B cell (primary cell): ENCODE results near the gene PDE4B. TPM values are rescaled to one million over a fixed set of nuclear protein-coding genes. Genes with fewer than 3 reads are reported as not detected.

Source experiments
- ATAC-seq: fragments of 200-7000 bp; cut with Tn5 transposase; one replicate; pipeline ENCODE4 v1.10.0; 2021; ENCODE audit warnings: low read depth, mild to moderate bottlenecking, moderate number of reproducible peaks, moderate library complexity
- CTCF ChIA-PET: fragments of 350-600 bp; sonication (Branson Sonifier 250); formaldehyde crosslinking; loops from one replicate; lab custom pipeline; 2021; ENCODE audit warnings: antibody characterized with exemption, inconsistent platforms; lab: Charles Lee
- POLR2A ChIA-PET: fragments of 350-600 bp; sonication (Branson Sonifier 250); formaldehyde crosslinking; loops from one replicate; lab custom pipeline; 2021; ENCODE audit warnings: antibody characterized with exemption; lab: Charles Lee
- DNase-seq: peaks from one replicate; pipeline ENCODE4 v3.0.0; 2013
- H2AFZ ChIP-seq: 2 replicates; pipeline ENCODE4 v1.6.1; 2012; ENCODE audit warnings: mild to moderate bottlenecking, low read depth, low read length; ENCODE audit not compliant: insufficient read depth, poor library complexity, severe bottlenecking
- H3K27ac ChIP-seq, 2 donors: 1 replicate in 1 of 2; 2 replicates in 1 of 2; pipeline ENCODE4 v1.5.1; 2012 to 2013; ENCODE audit warnings: low read length in 2 of 2, mild to moderate bottlenecking in 2 of 2, moderate library complexity in 1 of 2
- H3K27me3 ChIP-seq, 4 experiments: fragments of 200-600 bp in 1 of 4; sonication (generic) in 1 of 4; replicated peaks in 1 of 4; 1 replicate in 2 of 4; 2 replicates in 2 of 4; pipeline versions ENCODE4 v1.6.1 to v1.7.0; 2013 to 2016; ENCODE audit warnings: low read length in 3 of 4, mild to moderate bottlenecking in 2 of 4, mixed read lengths in 1 of 4, moderate library complexity in 1 of 4; ENCODE audit not compliant: insufficient read depth in 4 of 4, control insufficient read depth in 3 of 4; ENCODE audit errors: control extremely low read depth in 1 of 4
- H3K36me3 ChIP-seq, 2 experiments: replicated peaks in 1 of 2; 1 replicate in 1 of 2; 2 replicates in 1 of 2; pipeline versions ENCODE4 v1.6.1 to v1.7.1; 2013; ENCODE audit warnings: low read length in 1 of 2; ENCODE audit not compliant: insufficient read depth in 2 of 2, control insufficient read depth in 1 of 2; ENCODE audit errors: control extremely low read depth in 1 of 2, extremely low read depth in 1 of 2
- H3K4me1 ChIP-seq, 2 donors: fragments of 200-600 bp in 1 of 2; sonication (generic) in 1 of 2; 1 replicate in 1 of 2; 2 replicates in 1 of 2; pipeline versions ENCODE4 v1.5.1 to v1.6.1; 2013 to 2017; ENCODE audit warnings: low read length in 2 of 2; ENCODE audit not compliant: control insufficient read depth in 2 of 2, insufficient read depth in 2 of 2
- H3K4me2 ChIP-seq: replicated peaks from 2 replicates; pipeline ENCODE3; 2012; ENCODE audit warnings: mild to moderate bottlenecking, low read depth, low read length; ENCODE audit not compliant: poor library complexity, severe bottlenecking
- H3K4me3 ChIP-seq, 5 experiments: fragments of 200-600 bp in 1 of 5; sonication (generic) in 1 of 5; 1 replicate in 3 of 5; 2 replicates in 2 of 5; pipeline versions ENCODE4 v1.5.1 to v1.7.0; 2011 to 2016; ENCODE audit warnings: low read length in 4 of 5, mild to moderate bottlenecking in 4 of 5, low read depth in 2 of 5, control low read depth in 1 of 5, moderate library complexity in 1 of 5; ENCODE audit not compliant: insufficient read depth in 1 of 5; ENCODE audit errors: control extremely low read depth in 1 of 5, extremely low read depth in 1 of 5
- H3K79me2 ChIP-seq: fragments of 200-600 bp; sonication (generic); one replicate; pipeline ENCODE4 v1.6.0; 2016; ENCODE audit warnings: low read length; ENCODE audit not compliant: control insufficient read depth, insufficient read depth
- H3K9ac ChIP-seq: fragments of 200-600 bp; sonication (generic); 2 replicates; pipeline ENCODE4 v1.6.1; 2017; ENCODE audit warnings: mild to moderate bottlenecking, low read length, moderate library complexity
- H3K9me3 ChIP-seq, 3 donors: one replicate each; pipeline versions ENCODE4 v1.6.1 to v1.7.1; 2013; ENCODE audit warnings: low read length in 2 of 3; ENCODE audit not compliant: control insufficient read depth in 2 of 3, insufficient read depth in 1 of 3; ENCODE audit errors: control extremely low read depth in 1 of 3
- H4K20me1 ChIP-seq: 2 replicates; pipeline ENCODE4 v1.6.0; 2012; ENCODE audit warnings: mild to moderate bottlenecking, low read length; ENCODE audit not compliant: insufficient read depth, control insufficient read depth, poor library complexity, severe bottlenecking
- H3K27ac Mint-ChIP-seq: one replicate; pipeline ENCODE4 v1.8.0; 2021; ENCODE audit warnings: mixed read lengths
- H3K27me3 Mint-ChIP-seq: one replicate; pipeline ENCODE4 v1.8.0; 2021; ENCODE audit warnings: mixed read lengths
- H3K4me1 Mint-ChIP-seq: one replicate; pipeline ENCODE4 v1.8.0; 2021; ENCODE audit warnings: mixed read lengths
- H3K4me3 Mint-ChIP-seq: one replicate; pipeline ENCODE4 v1.8.0; 2021; ENCODE audit warnings: mixed read lengths
- H3K9me3 Mint-ChIP-seq: one replicate; pipeline ENCODE4 v1.8.0; 2022; ENCODE audit warnings: mixed read lengths; ENCODE audit not compliant: insufficient read depth
- CTCF ChIP-seq: fragments of 200-600 bp; IDR thresholded peaks from one replicate; pipeline ENCODE4 v1.8.0; 2022; ENCODE audit warnings: antibody characterized with exemption, mild to moderate bottlenecking
- EZH2 ChIP-seq: IDR thresholded peaks from 2 replicates; pipeline ENCODE4 v1.6.1; 2012; ENCODE audit warnings: borderline replicate concordance, low read depth, mild to moderate bottlenecking, moderate library complexity, low read length; ENCODE audit not compliant: insufficient read depth, poor library complexity, severe bottlenecking
- WGBS: methylation state at CpG from one replicate; pipeline ENCODE4 v1.1.5; 2013; ENCODE audit warnings: missing lambda C conversion rate; ENCODE audit not compliant: insufficient coverage; 5-methylcytosine and 5-hydroxymethylcytosine counted together
- intact Hi-C: fragments of 100-400 bp; cut with micrococcal nuclease; formaldehyde crosslinking; loops from one replicate; pipeline ENCODE4 v1.10.0; 2022
- polyA plus RNA-seq: library from polyadenylated mRNA; depleted of rRNA; stranded (reverse); fragments of >200 nt; gene quantifications from 2 replicates; pipeline ENCODE4 v1.2.3, GENCODE V29; 2012
- total RNA-seq, 2 donors: library from RNA; stranded (reverse); fragments of 120-200 nt in 1 of 2; gene quantifications; 1 replicate in 1 of 2; 2 replicates in 1 of 2; pipeline versions ENCODE4 v1.2.3 to v1.2.4, GENCODE V29; 2013 to 2022

PDE4B gene
- total and polyA plus RNA-seq, 2 donors (not counting 1 experiment from before 2014, with no cell fraction given): 63.7 to 242 TPM

GRCh38 chr1:65824103-65824502, 31.4 kb downstream of the PDE4B start:
- Mint-ChIP-seq H3K4me3 (no peak overlapping the region), H3K9me3 (no peaks in the 10 kb centered on the region), H3K27me3 (peaks cover 9% of the 10 kb centered on the region), H3K27ac (no peak overlapping the region), H3K4me1 (no peaks in the 10 kb centered on the region)
- no peaks in the 10 kb centered on the region for H3K36me3 ChIP-seq
- H3K27ac ChIP-seq: no peak overlapping the region
- no peak overlapping the region for H3K4me3 ChIP-seq
- no peaks in the 10 kb centered on the region for H3K9me3 ChIP-seq
- intact Hi-C loops: no loop called here
- H3K4me2 ChIP-seq: no peak overlapping the region
- ChIA-PET CTCF (no interaction called here), POLR2A (no interaction called here)
- H3K27me3 ChIP-seq: peaks cover 0 to 5% (median 0%) of the 10 kb centered on the region in 4 experiments
- H3K9ac ChIP-seq: no peak overlapping the region
- DNase-seq (no peak), ATAC-seq (no peak)
- no peaks in the 10 kb centered on the region for H3K4me1 ChIP-seq
- H2AFZ ChIP-seq: no peak overlapping the region
- no peaks in the 10 kb centered on the region for H3K79me2 ChIP-seq
- no peak for TF ChIP-seq CTCF
- no peak for TF ChIP-seq EZH2
- no peaks in the 10 kb centered on the region for H4K20me1 ChIP-seq

- Histone ChIP-seq H3K27ac (no peak overlapping the region), H4K20me1 (no peaks in the 10 kb centered on the region), H2AFZ (no peak overlapping the region), H3K4me3 (no peak overlapping the region), H3K9ac (no peak overlapping the region), H3K4me1 (no peaks in the 10 kb centered on the region), H3K9me3 (no peaks in the 10 kb centered on the region), H3K4me2 (no peak overlapping the region), H3K79me2 (no peaks in the 10 kb centered on the region), H3K36me3 (no peaks in the 10 kb centered on the region), H3K27me3 (peaks cover 0 to 5% (median 0%) of the 10 kb centered on the region in 4 experiments)
- WGBS: no CpG with 5 or more reads among the region's 1 CpG
- ATAC-seq (no peak), DNase-seq (no peak)
- no peak for TF ChIP-seq CTCF
- TF ChIP-seq EZH2: no peak
- no peaks in the 10 kb centered on the region for H3K9me3 Mint-ChIP-seq
- POLR2A ChIA-PET: no interaction called here
- no peak overlapping the region for H3K4me3 Mint-ChIP-seq
- intact Hi-C loops: no loop called here
- no peak overlapping the region for H3K27ac Mint-ChIP-seq
- CTCF ChIA-PET: no interaction called here
- no peaks in the 10 kb centered on the region for H3K4me1 Mint-ChIP-seq
- peaks cover 9% of the 10 kb centered on the region for H3K27me3 Mint-ChIP-seq
Observed at GRCh38 chr1:65825741-65826140, 33.0 kb downstream of the PDE4B start.
